GM18526 (cell line): ENCODE results near the gene ASPRV1.

Experiments
- POLR2A ChIP-seq: IDR thresholded peaks from 3 replicates; pipeline ENCODE4 v1.6.1; 2011; ENCODE audit not compliant: insufficient read length; ENCODE audit errors: extremely low read depth

Gene ASPRV1

GRCh38 chr2:69916106-69916505 is 45.3 kb downstream of the ASPRV1 start:
- no peak for TF ChIP-seq POLR2A

DNA sequence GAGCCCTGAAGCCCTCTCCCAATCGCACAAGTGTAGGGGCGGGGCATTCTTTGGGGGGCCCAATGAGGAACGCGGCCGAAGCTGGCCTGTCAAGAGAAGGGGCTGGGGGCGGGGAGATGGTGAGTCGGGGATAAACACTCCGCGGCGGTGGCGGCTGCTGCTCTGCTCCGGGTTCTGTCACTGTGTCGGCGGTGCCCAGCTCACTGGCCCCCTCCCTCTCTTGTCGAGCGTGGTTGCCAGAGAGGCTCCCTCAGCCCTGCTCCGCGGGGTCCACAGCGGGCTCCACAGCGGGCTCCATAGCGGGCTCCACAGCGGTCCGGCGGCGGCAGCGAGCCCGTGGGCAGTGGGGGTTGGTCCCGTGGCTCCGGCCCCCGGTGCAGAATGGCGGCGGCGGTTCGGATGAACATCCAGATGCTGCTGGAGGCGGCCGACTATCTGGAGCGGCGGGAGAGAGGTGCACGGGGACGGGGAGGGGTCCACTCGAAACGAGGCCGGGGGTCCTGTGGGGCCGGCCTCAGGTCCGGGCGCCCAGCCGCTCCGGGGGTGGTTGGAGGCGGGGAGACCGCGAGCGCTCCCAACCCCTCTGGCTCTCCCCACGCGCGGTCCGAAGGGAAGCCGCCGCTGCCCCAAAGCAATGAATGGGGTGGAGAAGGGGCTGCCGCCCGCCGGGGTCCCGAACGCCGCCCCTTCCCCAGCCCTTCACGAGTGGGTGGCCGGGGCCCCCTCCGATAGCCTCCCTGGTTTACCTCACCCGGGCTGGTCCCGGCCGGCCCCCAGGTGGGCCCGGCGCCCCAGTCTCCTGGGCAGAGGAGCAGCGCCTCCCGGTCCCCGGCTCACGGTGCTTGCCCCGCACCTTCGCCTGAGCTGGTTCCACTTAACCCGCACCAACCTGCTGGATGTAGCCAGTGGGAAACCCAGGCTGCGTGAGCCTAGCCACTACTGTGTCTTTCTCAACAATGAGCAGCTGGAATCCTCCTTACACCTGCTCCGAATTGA is 46.2 kb downstream of the ASPRV1 start, which contains the start of gene MXD1:
TSS of gene MXD1 (plus strand) at position 160 of the 996 bp plus-strand sequence. CDS start at position 382, 222 bp downstream.
- peak; percentile 87 for TF ChIP-seq POLR2A

- TF ChIP-seq POLR2A: peak; percentile 75
Measured at GRCh38 chr2:69914164-69914949, 47.1 kb downstream of the ASPRV1 start.

DNA sequence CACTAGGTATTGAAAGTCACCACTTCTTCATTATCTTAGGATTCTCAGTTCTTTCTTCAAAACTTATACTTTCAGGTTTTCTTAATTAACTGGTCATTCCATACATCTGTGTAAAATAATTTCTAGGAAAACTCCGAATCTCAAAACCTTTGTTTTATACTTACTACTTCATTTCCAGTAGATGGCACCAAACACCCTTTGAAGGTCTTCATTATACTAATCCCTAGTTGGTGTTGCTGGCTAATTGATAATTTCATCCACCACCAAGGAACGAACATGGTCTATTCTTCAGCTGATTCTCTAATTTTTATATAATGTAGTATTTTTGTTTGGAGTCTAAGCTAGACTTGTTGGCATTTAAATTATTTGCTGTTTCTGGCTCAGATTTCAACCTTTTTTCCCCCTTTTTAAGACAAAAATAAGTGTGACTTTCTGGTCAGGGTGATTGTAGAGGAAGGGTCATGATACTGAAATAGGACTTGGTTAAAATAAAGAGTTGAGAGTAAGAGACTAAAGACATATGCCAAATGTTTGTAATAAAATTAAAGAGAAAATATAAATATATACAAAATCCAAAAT is 49.4 kb downstream of the ASPRV1 start:
- TF ChIP-seq POLR2A: no peak
